Naive thymus-derived CD4-positive, alpha-beta T cell (primary cell): Measurements from ENCODE around the gene LATS1. TPM values are rescaled to one million over a fixed set of nuclear protein-coding genes. Genes with fewer than 3 reads are reported as not detected.
A peak's percentile ranks its signal among the peaks of the same experiment; 100 is the strongest.

ENCODE experiments used
- ATAC-seq: fragments of 150-1000 bp; cut with Tn5 transposase; 2 replicates; pipeline ENCODE4 v1.10.0; 2021; ENCODE audit warnings: mild to moderate bottlenecking, moderate library complexity
- CTCF ChIA-PET: fragments of 350-600 bp; sonication (Branson Sonifier 250); formaldehyde crosslinking; loops from one replicate; lab custom pipeline; 2021; ENCODE audit warnings: antibody characterized with exemption; lab: Charles Lee
- POLR2A ChIA-PET: fragments of 350-600 bp; sonication (Branson Sonifier 250); formaldehyde crosslinking; loops from one replicate; lab custom pipeline; 2021; ENCODE audit warnings: antibody characterized with exemption, inconsistent platforms; lab: Charles Lee
- DNase-seq, 9 donors: peaks; one replicate each; pipeline versions ENCODE4 v3.0.0 to v3.0.0-alpha.2; 2020 to 2022; ENCODE audit warnings: mixed read lengths in 1 of 9
- H3K27ac ChIP-seq: one replicate; pipeline ENCODE4 v1.7.0; 2013; ENCODE audit warnings: mild to moderate bottlenecking, low read depth, low read length, moderate library complexity
- H3K27me3 ChIP-seq, 2 donors: one replicate each; pipeline ENCODE4 v1.7.0; 2013; ENCODE audit warnings: low read length in 2 of 2, mild to moderate bottlenecking in 2 of 2, moderate library complexity in 2 of 2; ENCODE audit not compliant: control insufficient read depth in 2 of 2, insufficient read depth in 2 of 2
- H3K36me3 ChIP-seq, 3 experiments: 1 replicate in 2 of 3; 2 replicates in 1 of 3; pipeline ENCODE4 v1.7.0; 2013; ENCODE audit warnings: low read length in 3 of 3, mild to moderate bottlenecking in 3 of 3, moderate library complexity in 1 of 3; ENCODE audit not compliant: insufficient read depth in 3 of 3, control insufficient read depth in 2 of 3
- H3K4me1 ChIP-seq, 2 donors: one replicate each; pipeline ENCODE4 v1.7.0; 2013; ENCODE audit warnings: low read length in 2 of 2, mild to moderate bottlenecking in 2 of 2, moderate library complexity in 1 of 2; ENCODE audit not compliant: control insufficient read depth in 2 of 2, insufficient read depth in 2 of 2
- H3K4me3 ChIP-seq: 2 replicates; pipeline ENCODE4 v1.7.0; 2013; ENCODE audit warnings: mild to moderate bottlenecking, low read length
- H3K9me3 ChIP-seq, 3 experiments: 1 replicate in 2 of 3; 2 replicates in 1 of 3; pipeline ENCODE4 v1.7.0; 2013; ENCODE audit warnings: low read length in 3 of 3; ENCODE audit not compliant: control insufficient read depth in 2 of 3
- H3K27ac Mint-ChIP-seq, 9 donors: one replicate each; pipeline ENCODE4 v1.8.0; 2020 to 2022; ENCODE audit warnings: mixed read lengths in 9 of 9, mild to moderate bottlenecking in 8 of 9, moderate library complexity in 5 of 9, inconsistent platforms in 2 of 9
- H3K27me3 Mint-ChIP-seq, 5 donors: one replicate each; pipeline ENCODE4 v1.8.0; 2021 to 2022; ENCODE audit warnings: mixed read lengths in 5 of 5, mild to moderate bottlenecking in 1 of 5
- H3K36me3 Mint-ChIP-seq, 5 donors: one replicate each; pipeline ENCODE4 v1.8.0; 2020 to 2022; ENCODE audit warnings: mixed read lengths in 5 of 5, mild to moderate bottlenecking in 3 of 5, inconsistent platforms in 1 of 5
- H3K4me1 Mint-ChIP-seq, 7 donors: one replicate each; pipeline ENCODE4 v1.8.0; 2020 to 2022; ENCODE audit warnings: mixed read lengths in 7 of 7, mild to moderate bottlenecking in 3 of 7, inconsistent platforms in 1 of 7
- H3K4me3 Mint-ChIP-seq, 10 donors: one replicate each; pipeline ENCODE4 v1.8.0; 2020 to 2022; ENCODE audit warnings: mild to moderate bottlenecking in 10 of 10, mixed read lengths in 10 of 10, moderate library complexity in 6 of 10, inconsistent platforms in 2 of 10
- H3K9me3 Mint-ChIP-seq, 11 donors: one replicate each; pipeline ENCODE4 v1.8.0; 2020 to 2022; ENCODE audit warnings: mixed read lengths in 11 of 11, mild to moderate bottlenecking in 4 of 11, inconsistent platforms in 1 of 11, moderate library complexity in 1 of 11
- intact Hi-C, 2 donors: fragments of 100-400 bp; cut with micrococcal nuclease; formaldehyde crosslinking; loops; one replicate each; pipeline ENCODE4 v1.15.1; 2023
- polyA plus RNA-seq, 2 donors: library from polyadenylated mRNA; unstranded; fragments of 300-500 nt; fragmentation: Illumina TruSeq; gene quantifications; one replicate each; pipeline ENCODE4 v1.2.3, GENCODE V29; 2021
- total RNA-seq, 6 experiments: library from RNA in 5 of 6; stranded (reverse) in 5 of 6; gene quantifications; 1 replicate in 5 of 6; 2 replicates in 1 of 6; pipeline ENCODE4 v1.2.3 and lab custom pipeline; 2021 to 2026

The LATS1 gene
- total and polyA plus RNA-seq, 7 experiments from 2014 or later = 14.2 to 49.5 (median 34.0) TPM

DNA sequence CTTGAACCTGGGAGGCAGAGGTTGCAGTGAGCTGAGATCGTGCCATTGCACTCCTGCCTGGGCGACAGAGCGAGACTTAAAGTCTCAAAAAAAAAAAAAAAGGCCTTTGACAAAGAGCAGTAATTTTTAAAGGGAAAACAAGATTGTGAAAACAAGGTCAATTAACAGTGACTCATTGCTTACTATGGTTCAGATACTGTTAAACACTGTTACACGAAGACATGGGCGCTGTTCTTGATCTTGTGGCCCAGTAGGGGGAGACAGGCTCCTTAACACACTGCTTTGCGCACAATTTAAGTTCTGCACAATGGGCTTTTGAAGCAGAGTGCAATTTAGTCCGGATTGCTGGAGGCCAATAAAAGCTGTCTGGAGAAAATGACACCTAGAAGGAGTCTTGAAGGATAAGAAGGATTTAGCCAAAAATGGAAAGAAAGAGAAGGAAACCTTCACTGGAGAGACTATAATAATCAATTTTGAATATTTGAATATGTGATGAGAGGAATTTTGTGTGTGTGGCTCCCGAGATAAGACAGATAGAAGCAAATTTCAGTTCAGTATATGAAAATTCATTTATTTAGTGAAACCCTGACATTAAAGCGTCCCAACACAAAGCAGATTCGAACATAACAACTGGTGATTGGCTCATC lies 6.0 kb upstream of the LATS1 start:
- peaks cover 16 to 30% (median 24%) of the 10 kb centered on the region in 7 donors for H3K4me1 Mint-ChIP-seq
- Histone ChIP-seq H3K4me3 (no peak overlapping the region), H3K4me1 (peaks cover 3 to 13% of the 10 kb centered on the region in 2 donors), H3K9me3 (no peaks in the 10 kb centered on the region), H3K27me3 (no peaks in the 10 kb centered on the region), H3K27ac (no peak overlapping the region), H3K36me3 (peaks cover 0 to 20% (median 0%) of the 10 kb centered on the region in 3 experiments)
- peak; percentile 93 for ATAC-seq
- ChIA-PET CTCF (interaction anchor here (0.5 to 0.9 kb wide), 5 partner anchors 13 to 671 kb away, joined by 3 to 5 read pairs (median 3); no protein-coding TSS in a partner anchor), POLR2A (no interaction called here)
- DNase-seq = peak in 7 of 9 donors; percentile 29 to 50 (median 43)
- H3K27me3 Mint-ChIP-seq = no peaks in the 10 kb centered on the region
- H3K36me3 Mint-ChIP-seq = peaks cover 0 to 17% (median 8%) of the 10 kb centered on the region in 5 donors
- H3K9me3 Mint-ChIP-seq = no peaks in the 10 kb centered on the region
- intact Hi-C loops = loop anchor here (1.0 to 2.0 kb wide), 7 partner anchors 22 to 293 kb away; partner anchors contain the start of genes NUP43 (in 1 of the 2) and PPIL4 (in 1 of the 2)
- peak overlapping the region in 4 of 9 donors; percentile 10 to 78 (median 34) for H3K27ac Mint-ChIP-seq
- no peak overlapping the region for H3K4me3 Mint-ChIP-seq

DNA sequence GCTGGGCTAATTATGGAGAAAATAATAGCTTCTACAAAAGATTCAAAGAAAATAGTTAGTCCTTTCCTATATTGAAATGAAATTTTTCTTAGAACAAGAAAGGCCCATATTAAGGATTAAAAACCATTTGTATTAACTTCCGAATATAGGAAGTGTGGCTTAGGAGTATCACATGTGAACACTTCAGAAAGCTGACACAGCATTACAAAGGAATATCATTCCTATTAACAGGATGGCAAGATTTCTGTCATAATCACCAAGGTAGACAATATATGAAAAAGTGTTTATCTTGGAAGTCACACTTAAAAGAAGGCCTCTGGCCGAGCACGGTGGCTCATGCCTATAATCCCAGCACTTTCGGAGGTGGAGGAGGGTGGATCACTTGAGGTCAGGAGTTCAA lies 5.4 kb upstream of the LATS1 start:
- H3K36me3 Mint-ChIP-seq = peaks cover 0 to 13% (median 8%) of the 10 kb centered on the region in 5 donors
- intact Hi-C loops = loop anchor here in 1 of 2 donors (1.0 to 2.0 kb wide), 2 partner anchors 23 to 294 kb away; partner anchors contain the start of gene NUP43
- POLR2A ChIA-PET = interaction anchor here (0.6 kb wide), 1 partner anchor 140 kb away, joined by 3 read pairs; no protein-coding TSS in a partner anchor
- no peaks in the 10 kb centered on the region for H3K27me3 Mint-ChIP-seq
- DNase-seq = no peak
- no peaks in the 10 kb centered on the region for H3K27me3 ChIP-seq
- peaks cover 0 to under 1% (median 0%) of the 10 kb centered on the region in 11 donors for H3K9me3 Mint-ChIP-seq
- no peak overlapping the region for H3K4me3 ChIP-seq
- no peak for ATAC-seq
- no peaks in the 10 kb centered on the region for H3K9me3 ChIP-seq
- CTCF ChIA-PET = interaction anchor here (0.6 to 0.9 kb wide), 3 partner anchors 22 to 671 kb away, joined by 3 read pairs; no protein-coding TSS in a partner anchor
- H3K36me3 ChIP-seq = peaks cover 0 to 15% (median 0%) of the 10 kb centered on the region in 3 experiments
- no peak overlapping the region for H3K4me3 Mint-ChIP-seq
- H3K27ac ChIP-seq = no peak overlapping the region
- peaks cover 10 to 29% (median 18%) of the 10 kb centered on the region in 7 donors for H3K4me1 Mint-ChIP-seq
- H3K27ac Mint-ChIP-seq = no peak overlapping the region
- H3K4me1 ChIP-seq = peaks cover 0 to 7% of the 10 kb centered on the region in 2 donors

DNA sequence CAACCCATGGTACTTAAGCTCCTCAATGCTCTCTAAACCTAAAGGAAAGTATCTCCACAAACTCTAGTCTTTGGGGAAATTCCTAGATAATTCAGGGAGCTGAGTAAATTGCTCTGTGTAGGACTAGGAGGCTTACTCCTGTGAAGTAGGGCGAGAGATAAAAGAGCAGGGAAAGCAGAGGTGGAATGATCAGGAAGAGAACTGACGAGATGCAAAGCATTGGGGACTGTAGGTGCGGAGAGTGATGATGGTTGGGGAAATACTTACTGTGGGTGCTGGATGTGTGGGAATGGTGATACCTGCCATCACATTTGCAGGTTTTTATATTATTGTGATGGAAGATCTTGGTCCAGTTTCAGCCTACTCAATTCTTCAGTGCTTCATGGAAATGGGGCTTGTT lies 1.6 kb upstream of the LATS1 start:
- Mint-ChIP-seq H3K9me3 (peaks cover 0 to 3% (median 0%) of the 10 kb centered on the region in 11 donors), H3K4me3 (peak overlapping the region in 9 of 10 donors; percentile 4 to 68 (median 26)), H3K27me3 (no peaks in the 10 kb centered on the region), H3K4me1 (peaks cover 23 to 43% (median 35%) of the 10 kb centered on the region in 7 donors), H3K27ac (peak overlapping the region in 7 of 9 donors; percentile 6 to 76 (median 36)), H3K36me3 (peaks cover 0 to 13% (median 3%) of the 10 kb centered on the region in 5 donors)
- H3K36me3 ChIP-seq = peaks cover 0 to 10% (median 0%) of the 10 kb centered on the region in 3 experiments
- CTCF ChIA-PET = interaction anchor here (0.6 kb wide), 1 partner anchor 211 kb away, joined by 3 read pairs; no protein-coding TSS in a partner anchor
- ATAC-seq (no peak), DNase-seq (no peak)
- H3K4me1 ChIP-seq = peaks cover 11 to 14% of the 10 kb centered on the region in 2 donors
- POLR2A ChIA-PET = interaction anchor here (1.8 to 4.6 kb wide), 3 partner anchors 28 to 174 kb away, joined by 4 to 67 read pairs (median 18); partner anchors contain the start of genes NUP43, PCMT1 and PPIL4
- intact Hi-C loops = loop anchor here in 1 of 2 donors (10.0 kb wide), 2 partner anchors 285 to 695 kb away; no protein-coding TSS in a partner anchor
- no peak overlapping the region for H3K27ac ChIP-seq
- no peaks in the 10 kb centered on the region for H3K9me3 ChIP-seq
- H3K4me3 ChIP-seq = no peak overlapping the region
- H3K27me3 ChIP-seq = no peaks in the 10 kb centered on the region

DNA sequence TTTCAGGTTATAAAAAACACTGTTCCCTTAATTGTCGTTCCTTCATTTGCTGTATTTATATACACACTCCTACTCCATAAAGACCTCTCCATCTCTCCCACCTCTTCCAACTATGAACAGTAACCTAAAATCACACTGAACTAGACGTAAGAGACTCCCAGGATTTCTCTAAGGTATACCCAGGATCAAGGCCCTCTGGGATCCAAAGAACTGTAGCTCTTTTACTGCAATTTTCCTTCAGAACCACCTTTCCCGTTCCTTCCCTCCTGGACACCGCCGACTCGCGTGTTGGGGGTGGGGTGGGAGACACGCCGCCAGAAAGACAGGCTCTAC lies 680 bp downstream of the LATS1 start:
- Mint-ChIP-seq H3K4me3 (peak overlapping the region; percentile 89 to 99 (median 94)), H3K4me1 (peaks cover 18 to 52% (median 46%) of the 10 kb centered on the region in 7 donors), H3K27ac (peak overlapping the region; percentile 88 to 99 (median 95)), H3K9me3 (peaks cover 0 to 3% (median 0%) of the 10 kb centered on the region in 11 donors), H3K27me3 (no peaks in the 10 kb centered on the region), H3K36me3 (peaks cover 0 to 13% (median 0%) of the 10 kb centered on the region in 5 donors)
- CTCF ChIA-PET = interaction anchor here (2.1 kb wide), 1 partner anchor 171 kb away, joined by 12 read pairs; the partner anchor contains the start of gene PPIL4
- H3K9me3 ChIP-seq = no peaks in the 10 kb centered on the region
- no peaks in the 10 kb centered on the region for H3K27me3 ChIP-seq
- peak overlapping the region; percentile 97 for H3K27ac ChIP-seq
- POLR2A ChIA-PET = interaction anchor here (0.6 to 4.6 kb wide), 14 partner anchors 13 to 172 kb away, joined by 3 to 67 read pairs (median 3); partner anchors contain the start of genes GINM1, LRP11, NUP43 and PCMT1
- intact Hi-C loops = loop anchor here in 1 of 2 donors (1.0 to 10.0 kb wide), 3 partner anchors 171 to 692 kb away; partner anchors contain the start of gene PPIL4
- H3K36me3 ChIP-seq = peaks cover 0 to 10% (median 0%) of the 10 kb centered on the region in 3 experiments
- peak overlapping the region; percentile 72 for H3K4me3 ChIP-seq
- DNase-seq = peak in 1 of 9 donors; percentile 4
- ATAC-seq = no peak
- peaks cover 11 to 19% of the 10 kb centered on the region in 2 donors for H3K4me1 ChIP-seq

DNA sequence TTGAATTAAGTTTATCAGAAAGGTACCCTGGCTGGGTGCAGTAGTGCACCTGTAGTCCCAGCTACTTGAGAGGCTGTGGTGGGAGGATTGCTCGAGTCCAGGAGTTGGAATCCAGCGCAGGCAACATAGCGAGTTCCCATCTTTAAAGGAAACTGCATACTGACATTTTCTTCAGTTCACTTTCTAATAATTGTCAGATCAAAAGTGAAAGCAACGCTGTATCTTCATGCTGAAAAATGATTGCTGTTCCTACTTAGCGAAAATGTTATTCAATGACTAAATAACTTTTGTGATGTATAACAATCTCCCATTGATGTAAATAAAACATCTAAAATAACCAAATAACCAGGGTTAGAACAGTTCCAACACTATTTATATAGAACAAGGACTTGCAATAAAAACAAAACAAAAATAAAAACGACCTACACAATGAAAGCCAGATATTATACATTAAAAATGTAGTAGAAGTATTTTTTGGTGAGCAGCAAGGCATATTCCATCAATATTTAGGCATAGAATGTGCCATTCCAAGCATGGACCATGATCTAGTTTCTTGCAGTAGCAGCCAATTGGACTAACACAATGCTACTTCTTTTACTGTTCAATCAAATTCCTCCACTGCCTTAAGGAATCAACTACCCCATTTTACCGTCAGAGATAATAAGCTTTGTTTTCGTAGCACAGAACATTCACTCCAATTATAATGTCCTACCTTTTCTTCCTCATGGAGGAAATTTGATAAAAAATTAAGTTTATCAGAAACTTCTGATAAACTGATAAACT lies 1.5 kb downstream of the LATS1 start:
- peaks cover 25 to 58% (median 51%) of the 10 kb centered on the region in 7 donors for H3K4me1 Mint-ChIP-seq
- DNase-seq = peak in 1 of 9 donors; percentile 7

More for the DNA sequence above, 1.5 kb downstream of the LATS1 start:
- CTCF ChIA-PET = interaction anchor here (2.1 kb wide), 1 partner anchor 170 kb away, joined by 12 read pairs; the partner anchor contains the start of gene PPIL4
- peak overlapping the region; percentile 89 to 99 (median 94) for H3K4me3 Mint-ChIP-seq
- intact Hi-C loops = loop anchor here in 1 of 2 donors (10.0 kb wide), 2 partner anchors 288 to 692 kb away; no protein-coding TSS in a partner anchor
- Histone ChIP-seq H3K27ac (peak overlapping the region; percentile 97), H3K4me3 (peak overlapping the region; percentile 72), H3K9me3 (no peaks in the 10 kb centered on the region), H3K36me3 (peaks cover 0 to 10% (median 0%) of the 10 kb centered on the region in 3 experiments), H3K4me1 (peaks cover 11 to 19% of the 10 kb centered on the region in 2 donors), H3K27me3 (no peaks in the 10 kb centered on the region)
- ATAC-seq = no peak
- H3K27ac Mint-ChIP-seq = peak overlapping the region; percentile 72 to 99 (median 94)
- peaks cover 0 to 3% (median 0%) of the 10 kb centered on the region in 11 donors for H3K9me3 Mint-ChIP-seq
- H3K36me3 Mint-ChIP-seq = peaks cover 0 to 15% (median 0%) of the 10 kb centered on the region in 5 donors
- POLR2A ChIA-PET = interaction anchor here (0.6 to 4.6 kb wide), 7 partner anchors 21 to 171 kb away, joined by 3 to 67 read pairs (median 5); partner anchors contain the start of genes LRP11, NUP43, PCMT1 and PPIL4
- H3K27me3 Mint-ChIP-seq = no peaks in the 10 kb centered on the region
